KOPT-K1 (cell line): ENCODE results near the gene SOBP.

Source experiments
- H3K27ac ChIP-seq: fragments of 200-600 bp; sonication (generic); 2 replicates; pipeline ENCODE4 v1.5.1; 2016; ENCODE audit warnings: antibody characterized with exemption, mild to moderate bottlenecking, low read depth, low read length; ENCODE audit not compliant: poor library complexity, severe bottlenecking
- H3K36me3 ChIP-seq: fragments of 200-600 bp; sonication (generic); 2 replicates; pipeline ENCODE4 v1.5.1; 2017; ENCODE audit warnings: antibody characterized with exemption, mild to moderate bottlenecking, low read length, moderate library complexity; ENCODE audit not compliant: insufficient read depth
- H3K9me3 ChIP-seq: fragments of 200-600 bp; sonication (generic); 2 replicates; pipeline ENCODE4 v1.5.1; 2017; ENCODE audit warnings: antibody characterized with exemption, low read length, mild to moderate bottlenecking; ENCODE audit not compliant: insufficient read depth, poor library complexity, severe bottlenecking

The SOBP gene, protein sequence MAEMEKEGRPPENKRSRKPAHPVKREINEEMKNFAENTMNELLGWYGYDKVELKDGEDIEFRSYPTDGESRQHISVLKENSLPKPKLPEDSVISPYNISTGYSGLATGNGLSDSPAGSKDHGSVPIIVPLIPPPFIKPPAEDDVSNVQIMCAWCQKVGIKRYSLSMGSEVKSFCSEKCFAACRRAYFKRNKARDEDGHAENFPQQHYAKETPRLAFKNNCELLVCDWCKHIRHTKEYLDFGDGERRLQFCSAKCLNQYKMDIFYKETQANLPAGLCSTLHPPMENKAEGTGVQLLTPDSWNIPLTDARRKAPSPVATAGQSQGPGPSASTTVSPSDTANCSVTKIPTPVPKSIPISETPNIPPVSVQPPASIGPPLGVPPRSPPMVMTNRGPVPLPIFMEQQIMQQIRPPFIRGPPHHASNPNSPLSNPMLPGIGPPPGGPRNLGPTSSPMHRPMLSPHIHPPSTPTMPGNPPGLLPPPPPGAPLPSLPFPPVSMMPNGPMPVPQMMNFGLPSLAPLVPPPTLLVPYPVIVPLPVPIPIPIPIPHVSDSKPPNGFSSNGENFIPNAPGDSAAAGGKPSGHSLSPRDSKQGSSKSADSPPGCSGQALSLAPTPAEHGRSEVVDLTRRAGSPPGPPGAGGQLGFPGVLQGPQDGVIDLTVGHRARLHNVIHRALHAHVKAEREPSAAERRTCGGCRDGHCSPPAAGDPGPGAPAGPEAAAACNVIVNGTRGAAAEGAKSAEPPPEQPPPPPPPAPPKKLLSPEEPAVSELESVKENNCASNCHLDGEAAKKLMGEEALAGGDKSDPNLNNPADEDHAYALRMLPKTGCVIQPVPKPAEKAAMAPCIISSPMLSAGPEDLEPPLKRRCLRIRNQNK

GRCh38 chr6:107489636-107490565 is at the start of gene SOBP:
TSS of gene SOBP (plus strand) at chr6:107490117. CDS start at chr6:107490617, 500 bp downstream.
- H3K9me3 ChIP-seq, result no peaks in the 10 kb centered on the region
- H3K27ac ChIP-seq, result peak within 1 kb of the TSS; percentile 58
- no peaks in the 10 kb centered on the region; the same call in 1 of the 2 replicates for H3K36me3 ChIP-seq

DNA sequence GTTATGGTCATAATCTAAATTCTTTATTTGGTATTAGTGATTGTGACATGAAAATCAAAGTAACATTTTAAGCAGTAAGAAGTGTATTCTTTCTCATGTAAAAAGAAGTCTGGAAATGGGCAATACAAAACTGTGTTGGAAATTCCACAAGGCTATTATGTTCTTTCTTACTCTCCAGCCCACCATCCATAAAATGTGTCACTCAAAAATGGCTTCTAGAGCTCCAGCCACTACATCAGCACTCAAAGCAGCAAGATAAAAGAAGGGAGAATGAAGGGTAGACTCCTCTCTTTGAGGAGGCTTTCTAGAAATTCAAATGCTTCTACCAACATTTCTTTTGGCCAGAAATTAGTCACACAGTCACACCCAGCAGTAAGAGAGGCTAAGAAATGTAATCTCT is 49.0 kb upstream of the SOBP start:
- peaks cover 5% of the 10 kb centered on the region; the same call in 1 of the 2 replicates for H3K36me3 ChIP-seq
- H3K27ac ChIP-seq, result no peak overlapping the region
- H3K9me3 ChIP-seq, result peaks cover 6% of the 10 kb centered on the region

DNA sequence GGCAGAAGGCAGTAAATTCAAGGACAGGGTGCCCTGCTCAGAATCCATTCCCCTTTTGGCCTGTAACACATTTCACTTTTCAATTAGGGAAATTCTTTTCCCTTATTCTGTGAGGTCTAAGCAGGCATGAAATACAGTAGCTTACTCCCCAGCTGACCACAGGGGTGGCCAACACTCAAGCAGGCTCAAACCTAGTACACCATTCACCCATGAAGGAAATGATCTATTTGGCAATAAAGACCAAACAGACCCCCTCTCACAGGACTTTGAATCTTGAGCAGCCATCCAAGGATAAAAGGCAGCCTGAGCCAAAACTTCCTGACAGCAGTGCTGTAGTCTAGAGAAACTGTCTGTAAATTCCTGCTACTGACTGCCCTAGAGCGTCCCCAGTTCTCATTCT is 48.2 kb upstream of the SOBP start:
- H3K9me3 ChIP-seq, result peaks cover 12% of the 10 kb centered on the region

GRCh38 chr6:107442938-107443607 is 46.8 kb upstream of the SOBP start:
- no peak overlapping the region for H3K27ac ChIP-seq
- peaks cover 5% of the 10 kb centered on the region; the same call in 1 of the 2 replicates for H3K36me3 ChIP-seq
- peaks cover 26% of the 10 kb centered on the region for H3K9me3 ChIP-seq

More for the DNA sequence above, 48.2 kb upstream of the SOBP start:
- Histone ChIP-seq H3K27ac (no peak overlapping the region), H3K36me3 (peaks cover 5% of the 10 kb centered on the region; the same call in 1 of the 2 replicates)

GRCh38 chr6:107443608-107444267 is 46.2 kb upstream of the SOBP start:
- H3K9me3 ChIP-seq, result peaks cover 33% of the 10 kb centered on the region
- no peak overlapping the region for H3K27ac ChIP-seq
- peaks cover 5% of the 10 kb centered on the region; the same call in 1 of the 2 replicates for H3K36me3 ChIP-seq

GRCh38 chr6:107444277-107444676 is 45.6 kb upstream of the SOBP start:
- H3K9me3 ChIP-seq, result peaks cover 38% of the 10 kb centered on the region
- H3K27ac ChIP-seq, result no peak overlapping the region
- H3K36me3 ChIP-seq, result peaks cover 5% of the 10 kb centered on the region; the same call in 1 of the 2 replicates

DNA sequence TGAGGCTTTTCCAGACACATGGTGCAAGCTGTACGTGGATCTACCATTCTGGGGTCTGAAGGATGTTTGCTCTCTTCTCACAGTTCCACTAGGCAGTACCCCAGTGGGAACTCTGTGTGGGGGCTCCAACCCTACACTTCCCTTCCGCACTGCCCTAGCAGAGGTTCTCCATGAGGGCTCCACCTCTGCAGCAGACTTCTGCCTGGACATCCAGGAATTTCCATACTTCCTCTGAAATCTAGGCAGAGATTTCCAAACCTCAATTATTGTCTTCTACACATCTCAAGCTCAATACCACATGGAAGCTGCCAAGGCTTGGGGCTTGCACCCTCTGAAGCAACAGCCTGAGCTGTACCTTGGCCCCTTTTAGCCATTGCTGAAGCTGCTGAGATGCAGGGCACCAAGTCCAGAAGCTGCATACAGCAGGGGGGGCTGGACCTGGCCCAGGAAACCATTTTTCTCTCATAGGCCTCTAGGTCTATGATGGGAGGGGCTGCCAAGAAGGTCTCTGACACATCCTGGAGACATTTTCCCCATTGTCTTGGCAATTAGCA is 42.2 kb upstream of the SOBP start:
- H3K27ac ChIP-seq, result no peak overlapping the region
- H3K9me3 ChIP-seq, result peaks cover 47% of the 10 kb centered on the region
- H3K36me3 ChIP-seq, result peaks cover 5% of the 10 kb centered on the region; the same call in 1 of the 2 replicates

- Histone ChIP-seq H3K9me3 (peaks cover 47% of the 10 kb centered on the region), H3K36me3 (peaks cover 12% of the 10 kb centered on the region; the same call in 1 of the 2 replicates), H3K27ac (no peak overlapping the region)
Measured at GRCh38 chr6:107448776-107449175, 41.1 kb upstream of the SOBP start.

GRCh38 chr6:107458672-107459282 is 31.1 kb upstream of the SOBP start:
- Histone ChIP-seq H3K9me3 (no peaks in the 10 kb centered on the region), H3K27ac (peak overlapping the region; percentile 81), H3K36me3 (no peaks in the 10 kb centered on the region)

GRCh38 chr6:107459283-107460082 is 30.4 kb upstream of the SOBP start, which contains the start of gene PDSS2:
TSS of gene PDSS2 (minus strand) at chr6:107459564. CDS start at chr6:107459285, 279 bp downstream.
- Histone ChIP-seq H3K9me3 (no peaks in the 10 kb centered on the region), H3K36me3 (no peaks in the 10 kb centered on the region), H3K27ac (peak within 1 kb of the TSS; percentile 81)

DNA sequence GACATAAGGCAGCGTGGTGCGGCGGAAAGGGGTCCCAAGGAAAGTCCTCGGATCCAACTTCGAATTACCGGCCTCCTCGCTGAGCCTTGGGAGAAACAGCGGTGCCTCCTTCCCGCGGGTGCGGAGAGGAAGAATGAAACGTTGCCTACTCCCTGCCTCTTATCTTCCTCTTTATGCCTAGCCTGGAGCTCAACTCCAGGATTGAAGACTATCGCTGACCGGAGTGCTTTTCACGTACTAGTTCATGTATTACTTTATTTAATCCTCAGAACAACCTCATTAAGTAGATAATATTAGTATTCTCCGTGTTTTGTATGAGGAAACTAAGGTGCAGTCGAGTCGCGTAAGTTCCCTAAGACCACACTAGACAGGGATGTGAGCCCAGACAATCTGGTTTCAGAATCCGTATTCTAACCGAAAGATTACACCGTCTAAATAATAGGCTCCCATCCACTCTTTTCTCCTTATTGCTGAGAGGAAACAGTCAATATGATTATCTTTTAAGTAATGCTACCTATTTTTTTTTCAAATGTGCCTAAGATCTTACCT is 29.8 kb upstream of the SOBP start:
- no peaks in the 10 kb centered on the region for H3K36me3 ChIP-seq
- H3K27ac ChIP-seq, result peak overlapping the region; percentile 81
- H3K9me3 ChIP-seq, result no peaks in the 10 kb centered on the region

DNA sequence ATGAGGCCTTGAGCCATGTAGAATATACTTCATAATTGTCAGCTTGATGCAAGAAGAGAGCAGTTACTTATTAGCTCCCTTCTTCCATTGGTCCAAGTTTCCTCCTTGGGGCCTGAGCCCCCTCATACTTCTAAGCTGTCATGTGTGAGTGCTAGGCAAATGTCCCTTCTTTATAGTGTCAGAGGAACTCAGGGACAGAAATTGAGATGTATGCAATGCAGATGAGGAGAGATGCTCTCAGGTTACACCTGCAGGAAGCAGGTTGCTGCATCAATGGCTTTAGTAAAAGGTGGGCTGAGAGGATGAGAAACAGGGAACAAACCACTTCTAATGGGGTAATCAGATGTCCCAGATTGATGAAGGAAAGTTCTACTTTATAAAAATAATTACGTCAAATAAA is 23.9 kb upstream of the SOBP start:
- Histone ChIP-seq H3K27ac (no peak overlapping the region), H3K36me3 (no peaks in the 10 kb centered on the region), H3K9me3 (no peaks in the 10 kb centered on the region)
